HG03039 (cell line): ENCODE measurements around the gene RHOC.
"Not testable (repeated sequence)": the region's sequence is repeated elsewhere in the genome, so short reads cannot be mapped to it uniquely, and the experiment has no call there.

Experiments
- ATAC-seq: cut with Tn5 transposase; IDR thresholded peaks from one replicate; pipeline ENCODE4 v1.9.1; 2021; ENCODE audit warnings: mild to moderate bottlenecking, moderate library complexity; ENCODE audit not compliant: unreplicated experiment

The RHOC gene

GRCh38 chr1:112706505-112707220 is at the start of gene RHOC:
RHOC (minus strand) TSS chr1:112707127; CDS start chr1:112703799, 3,328 bp downstream.
- ATAC-seq, result peak; percentile 51

GRCh38 chr1:112754116-112754628 is 47.2 kb upstream of the RHOC start:
- ATAC-seq, result no peak

GRCh38 chr1:112748396-112748795 is 41.5 kb upstream of the RHOC start:
- ATAC-seq, result no peak

- ATAC-seq, result no peak
Observed at GRCh38 chr1:112744009-112744578, 37.2 kb upstream of the RHOC start.

- ATAC-seq, result no peak
Observed at GRCh38 chr1:112743174-112744008, 36.5 kb upstream of the RHOC start.

- no peak for ATAC-seq
Observed at GRCh38 chr1:112737573-112737972, 30.6 kb upstream of the RHOC start.

- ATAC-seq, result no peak
Observed at GRCh38 chr1:112735752-112736151, 28.8 kb upstream of the RHOC start.

- no peak for ATAC-seq
Observed at GRCh38 chr1:112731451-112731850, 24.5 kb upstream of the RHOC start.

- no peak for ATAC-seq
Observed at GRCh38 chr1:112729909-112730308, 23.0 kb upstream of the RHOC start.

GRCh38 chr1:112729011-112729410 is 22.1 kb upstream of the RHOC start:
- ATAC-seq, result not testable (repeated sequence)

- ATAC-seq, result not testable (repeated sequence)
Observed at GRCh38 chr1:112728306-112728971, 21.5 kb upstream of the RHOC start.

GRCh38 chr1:112727716-112728115 is 20.8 kb upstream of the RHOC start:
- no peak for ATAC-seq

GRCh38 chr1:112724240-112724639 is 17.3 kb upstream of the RHOC start:
- not testable (repeated sequence) for ATAC-seq

GRCh38 chr1:112723511-112723839 is 16.5 kb upstream of the RHOC start:
- ATAC-seq, result no peak

GRCh38 chr1:112722601-112723510 is 15.9 kb upstream of the RHOC start:
- ATAC-seq, result no peak

- no peak for ATAC-seq
Observed at GRCh38 chr1:112721966-112722524, 15.1 kb upstream of the RHOC start.

GRCh38 chr1:112721294-112721693 is 14.4 kb upstream of the RHOC start:
- not testable (repeated sequence) for ATAC-seq

GRCh38 chr1:112720800-112721199 is 13.9 kb upstream of the RHOC start:
- no peak for ATAC-seq

- ATAC-seq, result no peak
Observed at GRCh38 chr1:112719706-112720105, 12.8 kb upstream of the RHOC start.
